H1 (cell line): ENCODE results near the gene RDH5. TPM values are rescaled to one million over a fixed set of nuclear protein-coding genes. Genes with fewer than 3 reads are reported as not detected.

Experiments used
- CTCF ChIA-PET: fragments of 300-600 bp; sonication (Branson Sonifier 250); formaldehyde crosslinking; loops from one replicate; lab custom pipeline; 2021; ENCODE audit not compliant: partially characterized antibody; lab: Charles Lee
- POLR2A ChIA-PET: fragments of 300-600 bp; sonication (Branson Sonifier 250); formaldehyde crosslinking; loops from one replicate; lab custom pipeline; 2021; ENCODE audit warnings: inconsistent platforms; ENCODE audit not compliant: partially characterized antibody; lab: Charles Lee
- DNase-seq, 2 experiments: peaks; one replicate each; pipeline versions ENCODE4 v3.0.0 to v3.0.0-alpha.2; 2010 to 2022; ENCODE audit warnings: low spot score in 2 of 2, low read depth in 1 of 2, mixed read lengths in 1 of 2
- FAIRE-seq: peaks from 2 replicates; lab custom pipeline; 2011; peaks lifted over from hg19 to GRCh38; lab: Jason Lieb, UNC
- H2AFZ ChIP-seq: 2 replicates; pipeline ENCODE4 v1.8.1; 2012; ENCODE audit warnings: low read length, inconsistent platforms
- H2AK5ac ChIP-seq: 2 replicates; pipeline ENCODE4 v1.6.1; 2013; ENCODE audit warnings: low read depth, low read length
- H2BK120ac ChIP-seq: replicated peaks from 2 replicates; pipeline ENCODE3; 2013; ENCODE audit warnings: low read depth, low read length, inconsistent platforms
- H2BK12ac ChIP-seq: 2 replicates; pipeline ENCODE4 v1.6.1; 2013; ENCODE audit warnings: low read depth, low read length
- H2BK15ac ChIP-seq: 2 replicates; pipeline ENCODE4 v1.6.1; 2013; ENCODE audit warnings: low read length
- H2BK20ac ChIP-seq: 2 replicates; pipeline ENCODE4 v1.6.1; 2013; ENCODE audit warnings: low read length
- H2BK5ac ChIP-seq: 2 replicates; pipeline ENCODE4 v1.6.1; 2013; ENCODE audit warnings: low read depth, low read length
- H3K14ac ChIP-seq: 2 replicates; pipeline ENCODE4 v1.6.1; 2013; ENCODE audit warnings: inconsistent platforms; ENCODE audit not compliant: insufficient read length
- H3K18ac ChIP-seq: 2 replicates; pipeline ENCODE4 v1.6.1; 2013; ENCODE audit warnings: low read length; ENCODE audit errors: extremely low read depth
- H3K23ac ChIP-seq: 2 replicates; pipeline ENCODE4 v1.6.1; 2013; ENCODE audit warnings: inconsistent platforms; ENCODE audit not compliant: insufficient read length
- H3K23me2 ChIP-seq: 2 replicates; pipeline ENCODE4 v1.6.1; 2013; ENCODE audit warnings: low read depth, low read length
- H3K27ac ChIP-seq: 2 replicates; pipeline ENCODE4 v1.6.1; 2011; ENCODE audit warnings: low read depth, low read length, inconsistent platforms
- H3K27me3 ChIP-seq, 4 experiments: replicated peaks in 1 of 4; 1 replicate in 1 of 4; 2 replicates in 3 of 4; pipeline versions ENCODE4 v1.6.1 to v1.8.1; 2011 to 2013; ENCODE audit warnings: low read length in 3 of 4, mild to moderate bottlenecking in 3 of 4, inconsistent platforms in 2 of 4, mixed read lengths in 2 of 4, moderate library complexity in 1 of 4; ENCODE audit not compliant: control insufficient read depth in 3 of 4, insufficient read depth in 3 of 4; ENCODE audit errors: extremely low read depth in 1 of 4
- H3K36me3 ChIP-seq, 4 experiments: 2 replicates each; pipeline versions ENCODE4 v1.6.1 to v1.8.1; 2011 to 2013; ENCODE audit warnings: mild to moderate bottlenecking in 4 of 4, low read length in 3 of 4, moderate library complexity in 2 of 4, control low read depth in 1 of 4, inconsistent platforms in 1 of 4; ENCODE audit not compliant: insufficient read depth in 4 of 4, control insufficient read depth in 2 of 4
- H3K4ac ChIP-seq: replicated peaks from 2 replicates; pipeline ENCODE3; 2013; ENCODE audit warnings: low read length, low read depth, mixed read lengths, inconsistent platforms; ENCODE audit not compliant: insufficient read length
- H3K4me1 ChIP-seq, 4 experiments: replicated peaks in 1 of 4; 1 replicate in 1 of 4; 2 replicates in 3 of 4; pipeline versions ENCODE4 v1.6.1 to v1.8.1; 2011 to 2013; ENCODE audit warnings: low read length in 3 of 4, inconsistent platforms in 2 of 4, mixed read lengths in 1 of 4; ENCODE audit not compliant: insufficient read depth in 4 of 4, control insufficient read depth in 3 of 4
- H3K4me2 ChIP-seq, 2 experiments: 2 replicates each; pipeline versions ENCODE4 v1.6.1 to v1.8.1; 2011 to 2013; ENCODE audit warnings: low read depth in 2 of 2, low read length in 2 of 2, control low read depth in 1 of 2, inconsistent platforms in 1 of 2, mild to moderate bottlenecking in 1 of 2; ENCODE audit not compliant: insufficient read depth in 1 of 2
- H3K4me3 ChIP-seq, 4 experiments: fragments of 200-600, 300-600 bp in 1 of 4; sonication (generic), shearing (Covaris generic), sonication (Bioruptor Twin) in 1 of 4; 2 replicates each; pipeline versions ENCODE4 v1.5.1 to v1.8.1; 2011 to 2016; ENCODE audit warnings: low read length in 4 of 4, low read depth in 3 of 4, control low read depth in 2 of 4, inconsistent platforms in 2 of 4, mild to moderate bottlenecking in 2 of 4, mixed read lengths in 1 of 4, moderate library complexity in 1 of 4; ENCODE audit not compliant: insufficient read depth in 2 of 4; ENCODE audit errors: extremely low read depth in 1 of 4
- H3K56ac ChIP-seq: replicated peaks from 2 replicates; pipeline ENCODE3; 2013; ENCODE audit warnings: low read depth, mild to moderate bottlenecking, mixed read lengths, low read length, inconsistent platforms; ENCODE audit not compliant: insufficient read length
- H3K79me1 ChIP-seq: 2 replicates; pipeline ENCODE4 v1.6.1; 2013; ENCODE audit warnings: low read depth, low read length, control low read depth
- H3K79me2 ChIP-seq, 2 experiments: 2 replicates each; pipeline versions ENCODE4 v1.6.1 to v1.8.1; 2012 to 2013; ENCODE audit warnings: low read length in 2 of 2, mild to moderate bottlenecking in 2 of 2, inconsistent platforms in 1 of 2; ENCODE audit not compliant: insufficient read depth in 2 of 2, control insufficient read depth in 1 of 2
- H3K9ac ChIP-seq, 4 experiments: replicated peaks in 1 of 4; 1 replicate in 1 of 4; 2 replicates in 3 of 4; pipeline versions ENCODE4 v1.6.1 to v1.8.1; 2011 to 2013; ENCODE audit warnings: low read depth in 3 of 4, low read length in 3 of 4, control low read depth in 2 of 4, mild to moderate bottlenecking in 2 of 4, moderate library complexity in 2 of 4, inconsistent platforms in 1 of 4; ENCODE audit errors: extremely low read depth in 1 of 4
- H3K9me3 ChIP-seq, 2 experiments: 2 replicates each; pipeline versions ENCODE4 v1.6.1 to v1.8.1; 2012 to 2013; ENCODE audit warnings: mild to moderate bottlenecking in 2 of 2, moderate library complexity in 2 of 2, control low read depth in 1 of 2, inconsistent platforms in 1 of 2, low read depth in 1 of 2, low read length in 1 of 2, mixed read lengths in 1 of 2; ENCODE audit not compliant: insufficient read depth in 2 of 2
- H4K20me1 ChIP-seq, 2 experiments: replicated peaks in 1 of 2; 2 replicates each; pipeline versions ENCODE3 to v1.8.1; 2011 to 2013; ENCODE audit warnings: inconsistent platforms in 2 of 2, low read length in 2 of 2, mild to moderate bottlenecking in 1 of 2; ENCODE audit not compliant: insufficient read depth in 2 of 2, control insufficient read depth in 1 of 2
- H4K5ac ChIP-seq: 2 replicates; pipeline ENCODE4 v1.6.1; 2013; ENCODE audit warnings: low read length, low read depth, mixed read lengths, inconsistent platforms; ENCODE audit not compliant: insufficient read length
- H4K8ac ChIP-seq: 2 replicates; pipeline ENCODE4 v1.8.0; 2013; ENCODE audit warnings: mild to moderate bottlenecking, moderate library complexity, low read length, inconsistent platforms; ENCODE audit not compliant: insufficient read depth; ENCODE audit errors: extremely low read depth
- H4K91ac ChIP-seq: replicated peaks from 2 replicates; pipeline ENCODE3; 2013; ENCODE audit warnings: low read length, mixed read lengths, inconsistent platforms; ENCODE audit not compliant: insufficient read length
- CBX8 ChIP-seq: fragments of 300-800, 300-1000 bp; sonication (generic); IDR thresholded peaks from 2 replicates; pipeline ENCODE4 v1.7.1; 2016; ENCODE audit warnings: low read depth, low read length, borderline replicate concordance
- CEBPB ChIP-seq: IDR thresholded peaks from 2 replicates; pipeline ENCODE4 v1.6.1; 2012; ENCODE audit warnings: low read depth, low read length
- CHD2 ChIP-seq: IDR thresholded peaks from 2 replicates; pipeline ENCODE4 v1.6.1; 2012; ENCODE audit warnings: low read length, improper control_type of control experiment
- E2F6 ChIP-seq: IDR thresholded peaks from 2 replicates; pipeline ENCODE4 v1.6.1; 2012; ENCODE audit warnings: inconsistent platforms
- JUND ChIP-seq: IDR thresholded peaks from 2 replicates; pipeline ENCODE4 v1.6.1; 2011; ENCODE audit warnings: mild to moderate bottlenecking, improper control_type of control experiment, low read length
- RFX5 ChIP-seq: IDR thresholded peaks from 2 replicates; pipeline ENCODE4 v1.6.1; 2011; ENCODE audit warnings: low read depth, low read length, improper control_type of control experiment, borderline replicate concordance
- SAP30 ChIP-seq: fragments of 300-600 bp; sonication (generic); IDR thresholded peaks from 2 replicates; pipeline ENCODE4 v1.7.1; 2012; ENCODE audit warnings: low read length, moderate library complexity, mild to moderate bottlenecking, inconsistent platforms; ENCODE audit not compliant: insufficient read depth, insufficient replicate concordance
- SIN3A ChIP-seq, 2 experiments: IDR thresholded peaks in 1 of 2; conservative IDR thresholded peaks in 1 of 2; 2 replicates each; pipeline ENCODE4 v1.6.1; 2011 to 2012; ENCODE audit warnings: low read length in 2 of 2, improper control_type of control experiment in 1 of 2, low read depth in 1 of 2, mild to moderate bottlenecking in 1 of 2
- TAF1 ChIP-seq: IDR thresholded peaks from 2 replicates; pipeline ENCODE4 v1.6.1; 2011; ENCODE audit warnings: mild to moderate bottlenecking, low read depth, low read length
- TBP ChIP-seq: IDR thresholded peaks from 2 replicates; pipeline ENCODE4 v1.6.1; 2011; ENCODE audit warnings: low read depth, low read length, improper control_type of control experiment
- USF2 ChIP-seq: IDR thresholded peaks from 2 replicates; pipeline ENCODE4 v1.6.1; 2011; ENCODE audit warnings: low read length, improper control_type of control experiment
- ZNF274 ChIP-seq: IDR thresholded peaks from 2 replicates; pipeline ENCODE4 v1.7.0; 2012; ENCODE audit warnings: low read length, borderline replicate concordance; ENCODE audit errors: extremely low read depth
- polyA plus RNA-seq, 7 experiments: library from polyadenylated mRNA; depleted of rRNA in 3 of 7; stranded (reverse) in 5 of 7; unstranded in 2 of 7; fragments of >200 nt in 5 of 7; fragments of 200-250 nt in 2 of 7; gene quantifications; 1 replicate in 5 of 7; 2 replicates in 1 of 7; 4 replicates in 1 of 7; pipeline versions ENCODE4 v1.2.1 to v1.2.3, GENCODE V29; 2011 to 2013; ENCODE audit warnings: missing spikeins in 2 of 7, mixed read lengths in 2 of 7
- total RNA-seq: library from RNA; stranded (reverse); fragmentation: NEBNext Ultra II Directional; extraction: Animal tissue kit (Norgen Biotek cat#: 25700); gene quantifications from 2 replicates; pipeline ENCODE4 v1.2.1, GENCODE V29; 2021
- TF ChIP-seq, protein P1 (sequence below): IDR thresholded peaks from 2 replicates; pipeline ENCODE4 v1.6.1; 2011; ENCODE audit warnings: low read depth, mild to moderate bottlenecking, low read length; ENCODE audit not compliant: insufficient read depth

RDH5 gene
- total and polyA plus RNA-seq, 2 of the 8 experiments (the other 6 are each of a cell fraction or from before 2014, with no cell fraction given), result 4.2 to 6.0 TPM

DNA sequence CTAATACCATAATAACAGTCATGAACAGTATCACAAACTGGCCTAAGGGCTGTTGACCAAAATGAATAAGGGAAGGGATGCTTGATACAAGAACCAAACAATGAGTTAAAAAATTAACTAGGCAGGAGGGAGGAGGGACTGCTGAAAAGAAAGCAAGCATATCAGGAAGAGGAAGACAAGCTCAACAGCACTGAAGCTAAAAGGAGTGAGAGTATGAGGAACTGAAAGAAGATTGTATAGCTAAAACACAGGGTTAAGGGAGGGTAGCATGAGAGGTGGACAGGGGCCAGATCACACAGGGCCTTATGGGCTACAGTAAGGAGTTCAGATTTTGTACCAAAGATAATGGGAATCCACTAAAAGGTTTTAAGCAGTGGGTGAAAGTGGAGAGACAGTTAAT is 46.6 kb upstream of the RDH5 start:
- no peak overlapping the region for H2AK5ac ChIP-seq
- H3K9me3 ChIP-seq, result no peaks in the 10 kb centered on the region
- no peaks in the 10 kb centered on the region for H3K79me2 ChIP-seq
- H2BK5ac ChIP-seq, result no peak overlapping the region
- no peak overlapping the region for H4K8ac ChIP-seq
- CTCF ChIA-PET, result interaction anchor here (0.7 to 2.1 kb wide), 5 partner anchors 8 to 64 kb away, joined by 3 to 9 read pairs (median 6); a partner anchor contains a TSS
- H3K23ac ChIP-seq, result no peak overlapping the region
- no peak overlapping the region for H2BK12ac ChIP-seq
- no peaks in the 10 kb centered on the region for H4K20me1 ChIP-seq
- POLR2A ChIA-PET, result no interaction called here
- DNase-seq (no peak), FAIRE-seq (no peak)
- no peak overlapping the region for H4K91ac ChIP-seq
- H3K4me1 ChIP-seq, result no peaks in the 10 kb centered on the region
- H3K9ac ChIP-seq, result no peak overlapping the region
- H4K5ac ChIP-seq, result no peak overlapping the region
- H3K4ac ChIP-seq, result no peak overlapping the region
- H3K79me1 ChIP-seq, result no peaks in the 10 kb centered on the region
- H3K4me3 ChIP-seq, result no peak overlapping the region
- H2BK20ac ChIP-seq, result no peak overlapping the region
- H3K56ac ChIP-seq, result no peak overlapping the region
- H3K36me3 ChIP-seq, result no peaks in the 10 kb centered on the region
- no peak overlapping the region for H3K14ac ChIP-seq
- H3K4me2 ChIP-seq, result no peak overlapping the region
- no peak overlapping the region for H3K27ac ChIP-seq
- H3K27me3 ChIP-seq, result no peaks in the 10 kb centered on the region; a peak in 1 of 7 replicates
- H3K23me2 ChIP-seq, result no peaks in the 10 kb centered on the region; the same call in 1 of the 2 replicates
- H2AFZ ChIP-seq, result no peak overlapping the region
- H2BK120ac ChIP-seq, result no peak overlapping the region
- no peak overlapping the region for H3K18ac ChIP-seq
- no peak overlapping the region for H2BK15ac ChIP-seq
- TF ChIP-seq RFX5, result no peak
- no peak for TF ChIP-seq USF2
- no peak for TF ChIP-seq CEBPB
- no peak for TF ChIP-seq CHD2
- TF ChIP-seq E2F6, result no peak
- no peak for TF ChIP-seq ZNF274
- no peak for TF ChIP-seq TAF1
- TF ChIP-seq TBP, result no peak
- TF ChIP-seq, protein P1, sequence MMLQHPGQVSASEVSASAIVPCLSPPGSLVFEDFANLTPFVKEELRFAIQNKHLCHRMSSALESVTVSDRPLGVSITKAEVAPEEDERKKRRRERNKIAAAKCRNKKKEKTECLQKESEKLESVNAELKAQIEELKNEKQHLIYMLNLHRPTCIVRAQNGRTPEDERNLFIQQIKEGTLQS, result no peak
- TF ChIP-seq JUND, result no peak
- TF ChIP-seq SAP30, result no peak
- TF ChIP-seq SIN3A (conservative IDR thresholded peaks at IDR 0.05 in 1 of 2, IDR thresholded peaks at IDR 0.05 in 1 of 2; ENCODE audit: low read depth in 1 of 2, low read length in 2 of 2), result no peak
- no peak for TF ChIP-seq CBX8
